Fibroblast of skin of right biceps (primary cell): ENCODE results near the gene GRM8.
"Not testable (repeated sequence)": the region's sequence is repeated elsewhere in the genome, so short reads cannot be mapped to it uniquely, and the experiment has no call there.

Experiments used
- DNase-seq: peaks from one replicate; pipeline ENCODE4 v3.0.0-alpha.2; 2013

GRM8 gene

DNA sequence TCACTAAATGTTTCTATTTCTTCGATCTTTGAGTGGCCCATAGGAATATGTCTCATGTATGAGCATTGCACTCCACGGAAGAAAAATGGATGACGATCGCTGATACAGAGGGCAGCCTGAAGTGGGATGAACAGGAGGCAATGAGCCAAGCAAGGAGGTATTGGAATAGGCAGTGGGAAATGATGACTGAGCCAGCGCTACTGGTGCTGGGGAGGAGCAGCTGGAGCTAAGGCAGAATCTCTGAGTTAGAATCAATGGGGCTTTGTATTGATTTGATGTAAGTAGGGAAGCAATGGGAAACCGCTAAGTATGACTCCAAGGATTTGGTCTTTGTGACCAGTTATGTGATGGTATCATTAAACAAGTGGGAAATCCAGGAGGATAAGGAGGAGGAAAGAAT is 345.1 kb downstream of the GRM8 start:
- DNase-seq: not testable (repeated sequence)

DNA sequence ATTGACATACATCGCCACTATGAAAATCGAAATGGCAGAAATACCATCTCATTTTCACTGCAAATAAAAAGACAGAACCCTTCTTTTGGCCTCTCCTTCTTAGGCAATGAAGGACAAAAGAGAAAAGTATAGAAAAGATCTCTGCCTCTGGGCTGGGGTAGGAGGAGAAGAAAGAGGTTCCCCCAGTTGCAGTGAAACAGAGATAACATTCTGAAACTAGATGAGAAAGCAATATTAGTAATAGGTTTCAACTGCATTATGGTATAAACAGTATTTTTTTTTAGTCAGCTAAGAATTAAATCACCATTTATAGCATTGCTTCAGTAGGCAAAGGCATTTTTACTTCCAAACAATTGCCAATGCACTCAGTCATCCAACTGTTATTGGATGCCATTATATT is 347.5 kb downstream of the GRM8 start:
- DNase-seq: not testable (repeated sequence)

DNA sequence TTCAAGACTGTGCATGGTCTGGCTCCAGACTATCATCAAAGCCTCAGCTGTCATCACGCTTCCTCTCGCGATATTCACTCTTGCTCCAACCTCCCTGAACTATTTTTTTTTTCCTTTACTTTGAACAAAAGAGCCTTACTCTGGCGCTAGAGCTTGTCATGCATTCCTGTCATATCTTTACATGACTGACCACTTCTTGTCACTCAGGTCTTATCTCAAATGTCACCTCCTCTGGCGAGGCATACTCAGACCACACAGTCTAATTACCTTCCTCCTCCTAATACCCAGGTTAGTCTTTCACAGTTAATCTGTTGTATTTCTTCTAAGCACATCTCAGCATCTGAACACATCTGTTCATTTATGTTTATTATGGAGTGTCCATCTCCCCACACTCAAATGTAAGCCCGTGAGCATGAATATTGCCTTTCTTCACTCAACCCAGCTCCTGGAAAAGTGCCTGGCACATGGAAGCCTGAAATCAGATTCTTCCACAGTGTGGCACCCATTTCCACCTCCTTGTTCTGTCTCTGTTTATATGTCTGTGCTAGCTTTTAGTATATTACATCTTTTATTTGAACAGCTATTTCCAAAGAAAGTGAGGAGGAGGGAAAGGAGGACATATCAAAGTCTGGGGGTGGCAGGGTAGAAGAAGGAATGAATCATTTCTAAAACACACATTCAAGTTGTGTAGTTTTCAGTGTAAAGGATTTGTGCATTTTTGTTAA is 351.5 kb downstream of the GRM8 start:
- not testable (repeated sequence) for DNase-seq

DNA sequence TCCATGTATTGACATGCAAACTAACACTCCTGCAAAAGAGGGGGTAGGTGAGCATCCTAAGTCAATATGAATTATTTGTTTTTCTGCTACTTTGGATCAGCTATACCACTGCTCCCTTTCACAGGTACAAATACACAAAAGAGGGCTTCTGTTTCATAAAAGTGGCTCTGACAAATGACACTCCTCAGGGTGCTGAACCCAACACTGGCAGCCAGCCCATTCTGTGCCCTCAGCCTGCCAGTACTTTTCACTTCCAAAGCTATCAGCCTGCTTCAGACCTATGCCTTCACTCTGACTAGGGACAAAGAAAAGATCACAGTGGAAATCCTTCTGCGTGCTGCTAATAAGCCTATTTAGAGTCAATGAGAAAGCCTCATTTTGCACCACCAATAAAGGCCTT is 364.8 kb downstream of the GRM8 start:
- DNase-seq: not testable (repeated sequence)

DNA sequence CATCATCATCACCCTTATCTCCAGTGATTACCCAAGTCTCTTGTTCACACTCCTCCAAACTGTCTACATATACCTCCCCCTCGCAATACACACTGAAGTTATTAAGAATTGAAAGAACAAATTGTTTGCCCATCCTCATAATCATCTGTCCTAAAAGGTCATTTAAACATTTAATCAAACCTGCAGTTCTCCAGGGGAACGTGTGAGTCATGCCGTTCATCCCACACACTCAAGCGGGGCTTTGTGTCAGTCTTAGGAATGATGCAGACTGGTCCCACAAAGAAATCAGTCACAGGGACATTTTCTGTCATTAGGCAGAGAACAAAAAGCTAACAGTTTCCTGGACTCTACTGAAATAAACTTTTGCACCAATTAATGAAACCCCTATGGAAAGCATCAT is 365.2 kb downstream of the GRM8 start:
- DNase-seq: not testable (repeated sequence)

DNA sequence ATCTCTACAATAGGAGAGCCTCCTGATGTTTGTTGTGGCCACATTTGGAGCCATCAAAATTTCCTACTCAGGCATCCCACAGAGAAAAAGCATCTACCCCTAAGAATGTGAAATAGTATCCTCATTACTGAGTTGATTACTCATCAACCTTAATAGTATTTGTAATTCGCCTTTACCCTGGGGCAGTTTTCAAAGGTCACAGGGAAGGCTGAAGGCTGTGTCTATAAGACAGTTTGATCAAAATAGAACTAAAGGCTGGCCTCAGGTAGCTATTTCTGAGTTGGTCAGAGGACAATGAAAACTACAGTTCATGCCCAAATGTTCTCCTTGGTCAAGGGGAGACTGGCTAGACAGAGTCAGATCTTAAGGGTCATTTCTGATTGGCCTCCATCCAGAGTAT is 370.0 kb downstream of the GRM8 start:
- not testable (repeated sequence) for DNase-seq

DNA sequence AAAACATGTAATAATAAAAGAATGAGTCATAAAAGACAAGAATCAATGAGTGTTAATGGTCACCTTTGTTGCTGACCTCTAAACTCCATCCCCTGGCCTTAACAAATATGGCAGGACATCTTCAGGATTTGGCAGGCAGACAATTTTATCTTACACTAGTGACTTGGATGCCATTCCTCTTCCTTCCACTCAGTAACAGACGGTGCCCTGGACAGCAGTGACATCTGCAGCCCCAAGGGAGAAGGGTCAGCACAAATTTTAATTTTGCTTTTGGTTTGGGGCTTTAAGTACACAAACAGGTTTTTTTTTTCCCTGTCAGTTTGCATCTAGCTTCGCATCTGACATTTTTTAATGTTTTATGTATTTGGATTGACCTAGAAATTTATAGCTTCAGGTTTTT is 370.8 kb downstream of the GRM8 start:
- not testable (repeated sequence) for DNase-seq

DNA sequence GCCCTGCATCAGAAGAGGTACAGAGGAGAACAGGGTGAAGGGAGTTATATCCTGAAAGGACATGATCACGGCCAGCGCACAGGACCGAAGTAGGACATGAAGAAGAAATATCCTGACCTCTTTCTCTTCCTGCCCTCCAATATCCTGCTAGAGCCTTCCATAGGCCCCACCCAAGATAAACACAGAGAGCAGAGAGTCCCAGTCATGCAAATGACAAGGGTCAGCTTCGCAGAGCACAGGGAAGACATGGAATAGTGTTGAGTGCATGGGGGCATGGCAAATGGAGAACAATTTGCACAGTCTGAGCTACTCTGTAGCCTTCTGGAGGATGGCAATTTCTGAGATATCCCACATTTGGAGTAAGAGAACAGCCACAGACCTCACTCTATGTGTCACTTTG is 371.4 kb downstream of the GRM8 start:
- DNase-seq: no peak

DNA sequence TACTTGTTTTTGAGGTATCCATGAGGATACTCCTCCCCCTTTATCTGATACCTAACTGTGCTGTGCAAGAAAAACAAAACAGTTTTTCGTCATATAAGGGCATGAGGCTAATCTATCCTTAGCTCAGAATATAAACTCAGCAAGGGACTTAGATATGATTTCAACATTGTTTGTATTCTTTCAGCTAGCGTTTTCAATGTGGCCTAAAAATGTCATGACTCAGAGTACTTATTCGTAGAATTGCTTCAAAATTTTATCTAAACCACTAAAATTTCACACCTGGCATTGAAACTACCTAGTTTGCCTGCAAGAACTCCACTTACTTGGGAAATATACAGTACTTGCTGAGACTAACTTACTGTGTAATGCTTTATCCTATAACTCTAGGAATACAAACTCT is 376.2 kb downstream of the GRM8 start:
- not testable (repeated sequence) for DNase-seq

DNA sequence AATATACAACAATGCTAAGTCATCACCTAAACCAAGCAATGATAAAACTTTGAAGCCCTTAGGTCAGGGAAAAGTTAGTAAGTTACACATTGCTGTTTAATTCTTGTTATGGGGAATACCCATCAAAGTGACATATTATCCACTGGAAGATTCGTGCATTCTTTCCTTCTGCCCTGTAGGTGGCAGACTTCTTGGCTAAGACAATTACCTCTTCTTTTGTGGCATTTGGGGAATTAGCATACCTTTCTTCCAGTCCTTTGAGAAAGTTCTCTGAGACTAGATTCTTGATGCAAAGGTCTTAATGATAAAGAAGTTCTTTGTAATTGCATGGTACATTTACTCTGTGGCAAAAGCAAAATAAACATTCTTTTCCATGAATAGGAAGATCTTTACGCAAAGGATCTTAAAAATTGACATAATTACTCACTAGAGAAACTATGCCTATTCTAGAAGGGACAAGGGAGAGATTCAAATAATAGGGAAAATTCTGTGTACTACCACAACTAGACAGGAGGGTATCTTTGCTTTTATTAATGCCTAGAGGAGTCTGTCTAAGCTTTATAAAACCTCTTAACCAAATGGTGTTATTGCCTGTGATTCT is 395.9 kb downstream of the GRM8 start:
- DNase-seq: no peak

DNA sequence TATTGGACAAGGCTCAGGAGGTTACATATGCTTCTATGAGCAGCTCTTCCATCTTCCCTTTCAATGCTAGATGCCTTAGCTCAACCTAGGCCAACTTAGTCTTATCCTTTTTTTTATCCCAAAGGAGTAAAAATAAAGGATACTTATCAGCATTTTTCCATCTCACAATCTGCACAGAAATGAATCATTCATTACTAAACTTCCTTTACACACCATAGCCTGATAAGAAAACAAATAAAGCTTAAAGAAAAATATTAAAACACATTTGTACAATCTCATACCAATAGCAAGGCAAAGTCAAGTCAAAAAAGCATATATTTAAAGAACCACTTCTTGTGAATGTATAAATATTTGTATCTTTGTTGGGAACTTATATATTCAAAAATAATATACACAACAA is 407.4 kb downstream of the GRM8 start:
- DNase-seq: no peak

DNA sequence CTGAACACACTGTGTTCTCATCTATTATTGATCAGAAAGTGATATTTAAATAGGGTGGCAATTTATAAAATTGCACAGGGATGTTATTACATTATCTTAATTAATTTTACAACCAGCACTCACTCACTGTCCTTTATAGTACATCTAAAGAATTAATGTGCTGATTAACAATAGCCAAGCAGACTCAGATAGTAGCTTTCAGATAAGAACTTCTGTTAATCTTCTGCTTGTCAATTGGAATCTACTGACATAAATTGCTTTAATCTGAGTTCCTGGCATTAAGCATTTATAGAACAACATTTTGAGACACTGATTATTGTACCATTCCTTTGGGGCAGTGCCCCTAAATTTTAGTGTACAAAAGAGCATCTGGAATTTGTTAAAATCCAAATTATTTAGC is 408.9 kb downstream of the GRM8 start:
- DNase-seq: no peak

DNA sequence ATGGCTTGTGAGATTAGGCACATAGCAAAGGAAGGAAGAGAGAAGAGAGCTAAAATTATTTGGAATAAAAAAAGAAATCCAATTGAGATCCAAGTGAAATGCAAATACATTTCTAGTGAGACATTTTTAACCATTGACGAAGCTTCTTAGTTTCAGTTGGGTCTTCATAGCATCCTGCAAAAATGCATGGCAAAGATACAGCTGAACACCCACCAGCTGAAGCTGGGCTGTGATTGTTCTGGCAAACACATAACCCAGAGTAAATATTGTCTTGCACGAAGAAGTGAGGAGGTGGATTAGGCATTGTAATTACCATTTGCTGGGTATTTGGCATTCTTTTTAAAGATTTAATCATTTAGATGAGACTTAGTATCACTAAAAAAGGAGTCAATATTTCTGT is 409.4 kb downstream of the GRM8 start:
- no peak for DNase-seq

DNA sequence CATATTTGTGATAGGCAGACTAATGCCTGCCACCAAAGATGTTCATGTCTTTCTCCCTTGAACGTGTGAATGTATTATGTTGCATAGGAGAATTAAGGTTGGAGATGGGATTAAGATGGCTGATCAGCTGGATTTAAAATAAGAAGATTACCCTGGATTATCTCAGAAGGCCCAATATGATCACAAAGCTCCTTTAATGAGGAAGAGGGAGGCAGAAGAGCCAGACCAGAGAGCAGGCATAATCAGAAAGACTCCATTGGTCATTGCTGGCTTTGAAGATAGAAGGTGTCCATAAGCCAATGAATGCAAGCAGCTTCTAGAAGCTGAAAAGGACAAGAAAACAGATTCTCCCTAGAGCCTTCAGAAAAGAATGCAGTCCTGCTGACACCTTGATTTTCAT is 410.3 kb downstream of the GRM8 start:
- DNase-seq: no peak

DNA sequence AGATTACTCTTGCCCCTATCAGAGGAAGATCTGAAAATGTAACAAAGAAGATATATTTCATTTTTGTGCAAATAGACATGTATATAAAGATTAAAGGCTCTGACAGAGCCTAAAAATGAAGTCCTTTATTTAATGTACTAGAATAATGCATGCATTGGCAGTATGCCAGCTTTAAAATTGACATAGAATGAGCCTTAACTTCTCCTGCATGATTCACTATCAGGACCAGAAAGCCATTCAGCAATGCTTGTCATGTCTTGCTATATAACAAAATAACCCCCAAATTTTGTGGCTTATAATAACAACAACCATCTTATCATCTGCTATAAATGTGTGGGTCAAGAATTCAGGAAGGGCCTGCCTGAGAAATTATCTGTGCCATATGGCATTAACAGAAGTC is 411.9 kb downstream of the GRM8 start:
- no peak for DNase-seq

DNA sequence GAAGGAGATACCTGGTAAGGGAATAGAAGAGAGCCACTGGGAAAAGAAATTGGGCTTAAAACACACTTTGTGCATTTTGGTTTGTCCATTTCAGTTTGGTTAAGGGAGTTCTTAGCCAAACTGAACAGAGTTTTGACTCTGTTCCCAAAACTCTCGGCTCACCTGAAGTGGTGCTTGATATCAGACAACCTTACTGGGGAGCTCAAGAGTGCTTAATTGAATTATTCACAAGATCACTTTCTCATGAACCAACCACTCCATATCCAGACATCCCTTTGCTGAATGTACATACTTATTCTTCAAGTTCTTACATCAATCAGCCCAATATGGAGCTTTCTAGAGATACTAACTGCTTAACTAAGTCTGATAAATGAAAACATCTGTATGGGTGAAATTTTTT is 413.1 kb downstream of the GRM8 start:
- DNase-seq: no peak

DNA sequence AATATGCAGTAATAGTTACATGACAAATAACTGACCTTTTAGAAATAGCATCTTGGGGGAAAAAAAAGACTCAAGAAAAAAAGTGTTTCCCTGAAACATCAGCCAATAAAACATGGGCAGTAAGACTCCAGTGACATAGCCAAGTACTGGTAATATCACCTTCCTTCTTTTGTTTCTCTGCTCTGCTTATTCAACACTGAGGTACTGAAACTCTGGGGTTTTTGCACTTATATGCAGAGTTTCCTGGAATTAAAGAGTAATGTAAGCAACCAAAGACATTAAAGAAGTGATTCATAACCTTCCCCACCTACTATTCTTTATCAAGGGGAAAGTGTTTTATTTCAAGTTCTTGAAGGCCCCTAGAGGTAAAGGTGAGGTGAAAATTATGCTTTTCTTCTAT is 414.5 kb downstream of the GRM8 start:
- no peak for DNase-seq

DNA sequence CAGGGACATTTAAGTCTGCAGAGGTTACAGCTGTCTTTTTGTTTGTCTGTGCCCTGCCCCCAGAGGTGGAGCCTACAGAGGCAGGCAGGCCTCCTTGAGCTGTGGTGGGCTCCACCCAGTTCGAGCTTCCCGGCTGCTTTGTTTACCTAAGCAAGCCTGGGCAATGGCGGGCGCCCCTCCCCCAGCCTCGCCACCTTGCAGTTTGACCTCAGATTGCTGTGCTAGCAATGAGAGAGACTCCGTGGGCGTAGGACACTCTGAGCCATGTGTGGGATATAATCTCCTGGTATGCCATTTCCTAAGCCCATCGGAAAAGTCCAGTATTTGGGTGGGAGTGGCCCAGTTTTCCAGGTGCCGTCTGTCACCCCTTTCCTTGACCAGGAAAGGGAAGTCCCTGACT is 421.5 kb downstream of the GRM8 start:
- DNase-seq: not testable (repeated sequence)

DNA sequence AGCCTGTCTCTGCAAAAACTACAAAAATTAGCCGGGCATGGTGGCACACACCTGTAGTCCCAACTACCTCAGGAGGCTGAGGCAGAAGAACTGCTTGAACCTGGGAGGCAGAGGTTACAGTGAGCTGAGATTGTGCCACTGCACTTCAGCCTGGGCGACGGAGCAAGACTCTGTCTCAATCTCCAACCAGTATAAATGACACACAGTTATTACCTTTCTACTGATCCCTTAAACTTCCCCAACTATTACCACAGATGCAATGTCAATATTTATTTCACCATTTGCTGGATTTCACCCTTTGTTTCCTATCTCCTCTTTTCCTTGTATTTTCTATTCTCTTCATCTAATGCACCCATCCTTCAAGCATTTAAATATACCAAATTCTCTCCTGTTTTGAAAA is 431.8 kb downstream of the GRM8 start:
- DNase-seq: no peak

DNA sequence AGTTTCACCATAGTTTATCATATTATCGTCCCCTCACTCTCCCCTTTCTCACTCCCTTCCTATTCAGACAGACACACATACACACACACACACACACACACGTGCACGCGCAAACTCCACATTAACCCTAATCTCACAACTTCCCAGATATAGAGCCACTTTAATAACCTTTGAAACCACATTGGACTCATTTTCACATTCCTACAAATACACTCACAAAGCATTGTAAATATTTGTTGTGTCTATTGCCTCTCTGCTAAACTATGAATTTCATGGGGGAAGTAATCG is 433.6 kb downstream of the GRM8 start:
- no peak for DNase-seq

DNA sequence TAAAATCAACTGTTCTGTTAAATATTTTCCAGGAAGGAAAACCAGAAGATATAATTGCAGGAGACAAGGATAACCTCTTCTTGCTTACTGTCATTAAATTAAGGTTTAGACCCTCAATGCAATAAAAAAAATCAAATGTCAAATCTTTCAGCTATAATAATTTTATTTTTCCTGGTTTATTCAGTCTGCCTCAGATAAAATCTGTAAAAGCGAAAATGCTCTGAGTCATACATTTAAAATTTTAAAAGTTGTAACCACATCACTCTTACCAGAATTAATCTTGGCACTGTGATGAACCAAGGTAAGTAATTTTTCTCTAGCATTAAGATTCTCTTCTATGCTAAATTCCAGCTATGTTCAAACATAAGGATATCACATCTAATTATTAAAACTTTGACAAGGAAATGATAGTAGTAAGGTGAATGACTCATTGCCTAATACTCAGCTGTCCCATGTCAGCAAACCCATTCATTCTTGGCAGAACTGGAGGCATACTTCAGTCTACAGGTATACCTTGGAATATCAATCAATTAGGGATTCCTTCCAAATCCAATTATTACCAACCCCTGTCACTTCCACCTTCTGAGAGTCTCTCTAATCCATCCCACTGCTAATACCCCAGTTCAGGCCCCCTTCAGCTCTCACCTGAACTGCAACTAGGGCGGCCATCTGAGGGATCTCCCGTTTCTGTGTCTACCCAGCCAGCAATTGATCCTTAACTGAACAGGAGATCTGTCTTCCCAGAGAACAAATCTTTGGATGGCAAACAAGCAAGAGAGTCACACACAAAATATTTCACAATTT is 434.1 kb downstream of the GRM8 start:
- no peak for DNase-seq

DNA sequence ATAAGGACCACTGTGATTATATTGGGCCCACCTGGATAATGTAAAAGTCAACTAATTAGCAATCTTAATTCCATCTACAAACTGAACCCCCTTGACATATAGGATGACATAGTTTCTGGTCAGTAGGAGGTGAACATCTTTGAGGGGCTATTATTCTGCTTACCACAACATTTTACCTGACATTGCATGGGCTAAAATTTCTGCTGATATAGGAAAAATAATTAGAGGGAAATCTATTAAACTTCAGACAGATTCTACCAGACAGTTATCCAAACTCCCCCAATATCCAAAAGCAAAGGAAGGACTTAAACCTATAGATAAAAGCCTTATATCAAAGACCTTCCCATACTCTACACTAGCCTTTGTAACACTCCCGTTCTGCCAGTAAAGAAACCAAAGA is 443.6 kb downstream of the GRM8 start:
- no peak for DNase-seq

DNA sequence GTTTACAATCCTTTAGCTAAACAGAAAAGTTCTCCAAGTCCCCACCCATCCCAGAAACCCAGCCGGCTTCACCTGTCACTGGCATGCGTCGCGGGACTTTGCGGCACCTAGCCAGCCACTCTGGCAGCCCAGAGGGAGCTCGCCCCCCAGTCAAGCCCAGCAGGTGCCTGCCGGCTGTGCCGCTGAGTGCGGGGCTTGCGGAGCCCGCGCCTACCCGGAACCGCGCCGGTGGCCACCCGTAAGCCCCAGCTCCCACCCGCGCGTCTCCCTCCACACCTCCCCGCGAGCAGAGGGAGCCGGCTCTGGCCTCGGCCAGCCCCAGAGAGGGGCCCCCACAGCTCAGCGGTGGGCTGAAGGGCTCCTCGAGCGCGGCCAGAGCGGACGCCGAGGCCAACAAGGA is 446.1 kb downstream of the GRM8 start:
- no peak for DNase-seq

DNA sequence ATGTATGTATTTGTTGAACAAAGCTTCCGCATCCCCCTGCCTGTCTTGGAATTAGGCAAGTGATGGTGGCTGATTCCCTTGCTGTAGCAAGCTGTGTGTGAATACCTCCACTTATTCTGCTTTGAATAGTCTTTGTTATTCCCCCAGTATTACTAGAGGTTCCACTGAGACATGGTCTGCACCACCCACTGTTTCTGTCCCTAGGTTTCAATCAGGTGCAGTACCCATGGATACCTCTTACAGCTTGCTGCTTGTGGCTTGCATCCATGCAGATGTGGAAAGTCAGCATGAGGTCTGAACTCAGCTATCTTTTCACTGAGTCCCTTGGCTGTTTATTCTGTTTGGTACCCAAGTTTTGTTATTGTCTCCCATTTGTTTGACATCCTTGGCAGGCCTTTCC is 447.4 kb downstream of the GRM8 start:
- no peak for DNase-seq
